HUES64 (cell line): ENCODE measurements around the gene ADGRA3.
A peak's percentile ranks its signal among the peaks of the same experiment; 100 is the strongest.

Experiments
- H3K27ac ChIP-seq: 2 replicates; pipeline ENCODE4 v1.7.0; 2013; ENCODE audit warnings: low read depth, low read length, inconsistent platforms
- H3K27me3 ChIP-seq: 2 replicates; pipeline ENCODE4 v1.6.1; 2013; ENCODE audit warnings: mild to moderate bottlenecking, low read length; ENCODE audit not compliant: insufficient read depth
- H3K36me3 ChIP-seq: 2 replicates; pipeline ENCODE4 v1.6.1; 2013; ENCODE audit warnings: mild to moderate bottlenecking, low read length; ENCODE audit not compliant: insufficient read depth
- H3K4me1 ChIP-seq: 2 replicates; pipeline ENCODE4 v1.6.1; 2013; ENCODE audit warnings: mild to moderate bottlenecking, low read length, moderate library complexity; ENCODE audit not compliant: insufficient read depth
- H3K4me3 ChIP-seq: 2 replicates; pipeline ENCODE4 v1.5.1; 2013; ENCODE audit warnings: mild to moderate bottlenecking, low read length, moderate library complexity
- H3K9ac ChIP-seq: 2 replicates; pipeline ENCODE4 v1.6.1; 2013; ENCODE audit warnings: mild to moderate bottlenecking, low read depth, low read length
- H3K9me3 ChIP-seq: 2 replicates; pipeline ENCODE4 v1.6.1; 2013; ENCODE audit warnings: low read depth, low read length; ENCODE audit not compliant: insufficient read depth
- WGBS: fragments of 150-250, 120-280 bp; methylation state at CpG from one replicate; pipeline ENCODE4 v1.1.7; 2013; ENCODE audit warnings: missing lambda C conversion rate; 5-methylcytosine and 5-hydroxymethylcytosine counted together

Gene ADGRA3

GRCh38 chr4:22462688-22463087 is 53.2 kb downstream of the ADGRA3 start:
- Histone ChIP-seq H3K36me3 (peaks cover 19% of the 10 kb centered on the region), H3K9ac (no peak overlapping the region), H3K9me3 (no peaks in the 10 kb centered on the region), H3K4me1 (peaks cover 30% of the 10 kb centered on the region), H3K27ac (no peak overlapping the region), H3K27me3 (no peaks in the 10 kb centered on the region), H3K4me3 (no peak overlapping the region)
- WGBS: 88% methylated on average over 3 of the region's 3 CpGs

- Histone ChIP-seq H3K9ac (no peak overlapping the region), H3K9me3 (no peaks in the 10 kb centered on the region), H3K4me1 (peaks cover 35% of the 10 kb centered on the region), H3K36me3 (peaks cover 28% of the 10 kb centered on the region), H3K27ac (no peak overlapping the region), H3K27me3 (no peaks in the 10 kb centered on the region), H3K4me3 (no peak overlapping the region)
Observed at GRCh38 chr4:22460266-22460665, 55.6 kb downstream of the ADGRA3 start.

GRCh38 chr4:22458098-22458497 is 57.8 kb downstream of the ADGRA3 start:
- Histone ChIP-seq H3K4me3 (no peak overlapping the region), H3K9me3 (no peaks in the 10 kb centered on the region), H3K4me1 (peaks cover 38% of the 10 kb centered on the region), H3K27ac (no peak overlapping the region), H3K36me3 (peaks cover 42% of the 10 kb centered on the region), H3K27me3 (no peaks in the 10 kb centered on the region), H3K9ac (no peak overlapping the region)
- WGBS: 96% methylated on average over 4 of the region's 4 CpGs

- Histone ChIP-seq H3K4me1 (peaks cover 38% of the 10 kb centered on the region), H3K27ac (no peak overlapping the region), H3K4me3 (no peak overlapping the region), H3K27me3 (no peaks in the 10 kb centered on the region), H3K36me3 (peaks cover 46% of the 10 kb centered on the region), H3K9me3 (no peaks in the 10 kb centered on the region), H3K9ac (no peak overlapping the region)
- WGBS: 97% methylated on average over 2 of the region's 3 CpGs
Observed at GRCh38 chr4:22457348-22457747, 58.5 kb downstream of the ADGRA3 start.

GRCh38 chr4:22456291-22456690 is 59.6 kb downstream of the ADGRA3 start:
- no peak overlapping the region for H3K4me3 ChIP-seq
- peaks cover 54% of the 10 kb centered on the region for H3K36me3 ChIP-seq
- no peaks in the 10 kb centered on the region for H3K27me3 ChIP-seq
- 95% methylated on average over 3 of the region's 3 CpGs for whole genome bisulfite sequencing
- H3K9ac ChIP-seq: no peak overlapping the region
- no peaks in the 10 kb centered on the region for H3K9me3 ChIP-seq
- no peak overlapping the region for H3K27ac ChIP-seq
- H3K4me1 ChIP-seq: peaks cover 38% of the 10 kb centered on the region

- no peaks in the 10 kb centered on the region for H3K27me3 ChIP-seq
- H3K27ac ChIP-seq: no peak overlapping the region
- no peak overlapping the region for H3K4me3 ChIP-seq
- peaks cover 58% of the 10 kb centered on the region for H3K36me3 ChIP-seq
- no peaks in the 10 kb centered on the region for H3K9me3 ChIP-seq
- H3K9ac ChIP-seq: no peak overlapping the region
- peaks cover 28% of the 10 kb centered on the region for H3K4me1 ChIP-seq
- WGBS: 97% methylated on average over 3 of the region's 3 CpGs
Observed at GRCh38 chr4:22454955-22455354, 60.9 kb downstream of the ADGRA3 start.

GRCh38 chr4:22454216-22454838 is 61.5 kb downstream of the ADGRA3 start:
- no peak overlapping the region for H3K4me3 ChIP-seq
- H3K9me3 ChIP-seq: no peaks in the 10 kb centered on the region
- peaks cover 21% of the 10 kb centered on the region for H3K4me1 ChIP-seq
- no peaks in the 10 kb centered on the region for H3K27me3 ChIP-seq
- no peak overlapping the region for H3K27ac ChIP-seq
- H3K36me3 ChIP-seq: peaks cover 63% of the 10 kb centered on the region
- WGBS: 91% methylated on average over 3 of the region's 3 CpGs
- no peak overlapping the region for H3K9ac ChIP-seq

GRCh38 chr4:22444813-22445212 is 71.1 kb downstream of the ADGRA3 start:
- H3K36me3 ChIP-seq: peaks cover 98% of the 10 kb centered on the region
- WGBS: 99% methylated on average over 5 of the region's 6 CpGs

GRCh38 chr4:22442956-22443355 is 72.9 kb downstream of the ADGRA3 start:
- peaks cover 100% of the 10 kb centered on the region for H3K36me3 ChIP-seq

More at GRCh38 chr4:22444813-22445212, 71.1 kb downstream of the ADGRA3 start:
- Histone ChIP-seq H3K4me1 (no peaks in the 10 kb centered on the region), H3K4me3 (no peak overlapping the region), H3K9me3 (no peaks in the 10 kb centered on the region), H3K27ac (no peak overlapping the region), H3K27me3 (no peaks in the 10 kb centered on the region), H3K9ac (no peak overlapping the region)

GRCh38 chr4:22440999-22441398 is 74.9 kb downstream of the ADGRA3 start:
- Histone ChIP-seq H3K9ac (no peak overlapping the region), H3K4me3 (no peak overlapping the region), H3K9me3 (no peaks in the 10 kb centered on the region), H3K4me1 (peaks cover 1% of the 10 kb centered on the region; the same call in 1 of the 2 replicates), H3K27me3 (no peaks in the 10 kb centered on the region), H3K27ac (no peak overlapping the region), H3K36me3 (peaks cover 100% of the 10 kb centered on the region)

More at GRCh38 chr4:22442956-22443355, 72.9 kb downstream of the ADGRA3 start:
- Histone ChIP-seq H3K9ac (no peak overlapping the region), H3K4me3 (no peak overlapping the region), H3K9me3 (no peaks in the 10 kb centered on the region), H3K27me3 (no peaks in the 10 kb centered on the region), H3K4me1 (no peaks in the 10 kb centered on the region), H3K27ac (no peak overlapping the region)
- WGBS: 96% methylated on average over 1 of the region's 2 CpGs

GRCh38 chr4:22439947-22440346 is 75.9 kb downstream of the ADGRA3 start:
- 92% methylated on average over 2 of the region's 2 CpGs for WGBS
- Histone ChIP-seq H3K27ac (no peak overlapping the region), H3K4me1 (peaks cover 11% of the 10 kb centered on the region), H3K9ac (no peak overlapping the region), H3K27me3 (no peaks in the 10 kb centered on the region), H3K9me3 (no peaks in the 10 kb centered on the region), H3K36me3 (peaks cover 98% of the 10 kb centered on the region), H3K4me3 (no peak overlapping the region)

- no peaks in the 10 kb centered on the region for H3K9me3 ChIP-seq
- peak overlapping the region; percentile 38; the same call in 1 of the 2 replicates for H3K27ac ChIP-seq
- 71% methylated on average over 2 of the region's 2 CpGs for WGBS
- H3K9ac ChIP-seq: no peak overlapping the region
- H3K27me3 ChIP-seq: no peaks in the 10 kb centered on the region
- H3K4me1 ChIP-seq: peaks cover 14% of the 10 kb centered on the region
- H3K36me3 ChIP-seq: peaks cover 83% of the 10 kb centered on the region
- no peak overlapping the region for H3K4me3 ChIP-seq
Observed at GRCh38 chr4:22435652-22436051, 80.2 kb downstream of the ADGRA3 start.
